SJSA1 (cell line): Measurements from ENCODE around the gene BCOR. TPM values are rescaled to one million over a fixed set of nuclear protein-coding genes. Genes with fewer than 3 reads are reported as not detected.

ENCODE experiments used
- DNase-seq, 2 experiments: peaks; one replicate each; pipeline ENCODE4 v3.0.0-alpha.2; 2015 to 2020; ENCODE audit warnings: low spot score in 2 of 2, low read depth in 1 of 2
- H3K27ac ChIP-seq: fragments of 250-450 bp; sonication (Bioruptor Pico); 2 replicates; pipeline ENCODE4 v1.5.1; 2020; ENCODE audit warnings: mild to moderate bottlenecking, moderate library complexity
- H3K27me3 ChIP-seq: fragments of 250-450 bp; sonication (Bioruptor Pico); replicated peaks from 2 replicates; pipeline ENCODE4 v1.5.1; 2020; ENCODE audit warnings: mild to moderate bottlenecking, moderate library complexity
- H3K36me3 ChIP-seq: fragments of 250-450 bp; sonication (Bioruptor Pico); 2 replicates; pipeline ENCODE4 v1.5.1; 2020; ENCODE audit warnings: mild to moderate bottlenecking
- H3K4me1 ChIP-seq: fragments of 250-450 bp; sonication (Bioruptor Pico); replicated peaks from 2 replicates; pipeline ENCODE4 v1.6.1; 2021; ENCODE audit warnings: mild to moderate bottlenecking
- H3K4me3 ChIP-seq: fragments of 250-450 bp; sonication (Bioruptor Pico); 2 replicates; pipeline ENCODE4 v1.5.1; 2020; ENCODE audit warnings: mild to moderate bottlenecking
- H3K9me3 ChIP-seq: fragments of 250-450 bp; sonication (Bioruptor Pico); replicated peaks from 2 replicates; pipeline ENCODE4 v1.5.1; 2020; ENCODE audit warnings: mild to moderate bottlenecking
- total RNA-seq: library from RNA; depleted of rRNA; stranded (reverse); fragments of >200 nt; shearing (Covaris generic); gene quantifications from 2 replicates; pipeline ENCODE4 v1.2.3, GENCODE V29; 2014

Gene BCOR
- total RNA-seq, 1 experiment from 2014 or later, result 37.2 TPM

DNA sequence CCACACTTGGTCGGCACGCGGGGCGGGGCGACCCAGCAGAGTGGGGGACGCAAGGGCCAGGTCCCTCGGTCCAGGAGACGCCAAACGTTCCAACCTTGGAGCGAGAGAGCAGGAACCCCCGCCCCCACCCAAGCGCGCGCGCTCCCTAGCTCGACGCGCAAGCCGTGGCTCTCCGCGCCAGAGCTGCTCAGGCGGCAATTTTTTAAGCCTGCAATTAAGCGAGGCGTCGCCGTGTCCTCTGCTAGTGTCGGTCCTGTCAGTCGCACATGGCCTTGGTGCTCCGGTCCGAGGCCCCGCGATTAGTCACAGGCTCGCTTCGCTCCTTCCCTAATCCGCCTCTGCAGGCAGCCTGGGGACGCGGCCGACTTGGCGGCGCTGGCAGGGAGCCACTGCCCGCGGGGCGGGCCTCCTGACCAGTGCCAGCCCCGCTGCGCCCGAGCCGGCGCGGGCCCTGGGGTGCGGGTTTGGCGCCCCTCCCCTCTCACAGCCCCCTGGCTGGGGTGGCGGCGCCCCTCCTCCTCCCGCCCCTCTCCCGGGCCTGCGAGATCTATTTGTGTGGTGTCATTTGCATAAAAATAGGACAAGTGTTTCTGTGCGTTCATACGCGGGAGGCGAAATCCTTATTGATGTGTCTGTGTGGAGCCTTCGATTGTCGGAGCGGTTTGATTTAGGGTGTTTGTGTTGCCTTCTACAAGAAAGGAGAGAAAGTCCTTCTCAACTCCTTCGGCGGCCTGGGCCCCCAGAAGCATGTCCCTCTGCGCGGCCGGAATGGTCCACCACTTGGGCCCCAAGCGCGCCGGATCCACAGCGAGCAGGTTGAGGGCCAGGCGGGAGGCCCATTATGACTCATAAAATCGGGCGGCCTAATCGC, 9.8 kb upstream of the BCOR start:
- H3K27ac ChIP-seq, result no peak overlapping the region
- no peak overlapping the region for H3K4me3 ChIP-seq
- no peak for DNase-seq

GRCh38 chrX:40106676-40107290, 9.0 kb upstream of the BCOR start:
- peaks cover 40% of the 10 kb centered on the region for H3K4me1 ChIP-seq
- 0 out of 2 replicates have a peak overlapping the region, but pooled peaks have one; percentile 32 for H3K27ac ChIP-seq
- no peaks in the 10 kb centered on the region for H3K27me3 ChIP-seq
- H3K9me3 ChIP-seq, result no peaks in the 10 kb centered on the region
- peak in 1 of 2 experiments; percentile 31 for DNase-seq
- no peaks in the 10 kb centered on the region for H3K36me3 ChIP-seq
- peak overlapping the region; percentile 53 for H3K4me3 ChIP-seq

More for the DNA sequence above, 9.8 kb upstream of the BCOR start:
- Histone ChIP-seq H3K4me1 (peaks cover 40% of the 10 kb centered on the region), H3K36me3 (no peaks in the 10 kb centered on the region), H3K9me3 (no peaks in the 10 kb centered on the region), H3K27me3 (no peaks in the 10 kb centered on the region)

GRCh38 chrX:40105835-40106675, 8.3 kb upstream of the BCOR start:
- peak overlapping the region; percentile 72 for H3K27ac ChIP-seq
- no peaks in the 10 kb centered on the region for H3K36me3 ChIP-seq
- H3K4me1 ChIP-seq, result peaks cover 39% of the 10 kb centered on the region
- peak in 1 of 2 experiments; percentile 61 for DNase-seq
- peak overlapping the region; percentile 53 for H3K4me3 ChIP-seq
- no peaks in the 10 kb centered on the region for H3K9me3 ChIP-seq
- H3K27me3 ChIP-seq, result no peaks in the 10 kb centered on the region

DNA sequence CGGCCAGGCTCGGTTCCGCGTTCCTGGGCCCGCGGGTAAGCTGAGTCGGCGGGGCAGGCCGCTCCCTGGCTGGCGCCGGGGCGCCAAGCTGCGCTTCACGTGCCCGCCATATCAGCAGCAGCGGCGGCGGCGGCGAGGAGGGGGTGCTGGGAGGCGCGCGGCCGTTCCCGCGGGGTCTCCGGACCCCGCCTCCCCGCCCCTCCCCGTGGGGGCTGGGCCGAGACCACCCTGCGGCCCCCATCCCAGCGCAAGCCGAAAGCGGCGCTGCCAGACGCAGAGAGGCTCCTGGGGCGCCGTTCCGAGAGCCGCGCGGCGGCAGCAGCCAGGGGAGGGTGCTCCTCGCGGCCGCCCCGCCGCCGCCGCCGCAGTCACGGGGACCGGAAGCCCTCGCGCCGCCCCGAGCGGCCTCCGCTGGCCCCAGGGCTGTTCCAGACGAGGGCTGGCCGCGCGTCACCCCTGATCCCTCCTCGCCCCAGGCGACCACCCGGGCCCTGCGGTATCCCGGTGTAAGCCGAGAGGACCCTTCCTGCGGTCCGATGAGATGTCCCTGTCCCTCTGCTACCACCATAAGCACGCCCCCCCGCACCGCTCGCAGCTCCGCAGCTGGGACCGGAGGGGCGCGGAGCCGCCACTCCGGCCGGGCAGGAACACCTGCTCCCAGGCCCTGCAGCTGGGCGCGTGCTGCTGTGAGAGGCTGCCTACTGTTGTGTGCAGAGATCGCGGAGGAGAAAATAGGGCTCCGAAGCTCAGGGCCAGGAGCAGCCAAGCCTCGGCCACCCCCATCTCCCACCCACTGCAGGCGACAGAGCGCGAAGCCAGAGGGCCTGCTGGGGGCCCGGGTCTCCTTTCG, 7.5 kb upstream of the BCOR start:
- H3K4me3 ChIP-seq, result peak overlapping the region; percentile 53
- H3K36me3 ChIP-seq, result no peaks in the 10 kb centered on the region
- no peaks in the 10 kb centered on the region for H3K9me3 ChIP-seq
- H3K27ac ChIP-seq, result peak overlapping the region; percentile 72
- H3K27me3 ChIP-seq, result no peaks in the 10 kb centered on the region
- peak in 1 of 2 experiments; percentile 59 for DNase-seq
- peaks cover 42% of the 10 kb centered on the region for H3K4me1 ChIP-seq

GRCh38 chrX:40104630-40104984, 6.8 kb upstream of the BCOR start:
- DNase-seq, result peak; percentile 60 to 73

DNA sequence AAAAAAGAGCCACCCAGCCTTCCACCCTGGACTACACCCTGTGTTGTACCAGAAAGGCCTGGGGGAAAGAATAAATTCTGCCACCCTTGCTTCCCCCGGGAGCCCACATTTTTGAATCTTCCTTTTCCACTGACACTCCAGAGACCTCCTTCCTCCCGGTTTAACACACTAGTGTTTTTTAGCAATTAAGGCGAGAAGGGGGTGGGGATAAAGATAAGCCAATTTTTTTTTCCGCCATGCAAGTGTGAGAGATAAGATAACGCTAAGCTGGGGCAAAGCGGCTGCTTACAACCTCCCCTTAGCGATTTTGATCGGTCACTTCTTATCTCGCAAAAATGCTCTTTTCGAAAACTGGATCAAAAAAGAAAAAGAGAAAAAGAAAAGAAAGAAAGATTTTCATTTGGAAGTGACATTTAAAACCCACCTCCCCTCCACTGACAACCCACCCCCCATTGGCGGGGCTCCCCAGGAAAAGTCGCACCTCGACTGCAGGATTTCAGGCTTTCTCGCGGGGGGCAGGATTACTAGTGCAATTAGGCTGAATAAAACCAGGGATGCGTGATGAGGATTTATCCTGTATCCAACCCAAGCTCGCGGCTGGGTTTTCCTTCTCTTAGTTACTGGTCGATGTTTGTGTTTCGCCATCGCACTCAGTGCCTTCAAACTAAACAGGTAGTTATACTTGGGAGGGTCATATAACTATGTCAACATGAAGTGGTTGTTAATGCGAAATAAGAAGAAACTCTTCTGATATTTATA, 6.0 kb upstream of the BCOR start:
- H3K4me3 ChIP-seq, result no peak overlapping the region
- H3K36me3 ChIP-seq, result no peaks in the 10 kb centered on the region
- DNase-seq, result no peak
- H3K9me3 ChIP-seq, result no peaks in the 10 kb centered on the region
- no peak overlapping the region for H3K27ac ChIP-seq
- no peaks in the 10 kb centered on the region for H3K27me3 ChIP-seq
- H3K4me1 ChIP-seq, result peaks cover 47% of the 10 kb centered on the region

More at GRCh38 chrX:40104630-40104984, 6.8 kb upstream of the BCOR start:
- H3K4me1 ChIP-seq, result peaks cover 44% of the 10 kb centered on the region
- no peaks in the 10 kb centered on the region for H3K9me3 ChIP-seq
- no peaks in the 10 kb centered on the region for H3K36me3 ChIP-seq
- H3K27ac ChIP-seq, result peak overlapping the region; percentile 72
- no peaks in the 10 kb centered on the region for H3K27me3 ChIP-seq
- H3K4me3 ChIP-seq, result peak overlapping the region; percentile 53

DNA sequence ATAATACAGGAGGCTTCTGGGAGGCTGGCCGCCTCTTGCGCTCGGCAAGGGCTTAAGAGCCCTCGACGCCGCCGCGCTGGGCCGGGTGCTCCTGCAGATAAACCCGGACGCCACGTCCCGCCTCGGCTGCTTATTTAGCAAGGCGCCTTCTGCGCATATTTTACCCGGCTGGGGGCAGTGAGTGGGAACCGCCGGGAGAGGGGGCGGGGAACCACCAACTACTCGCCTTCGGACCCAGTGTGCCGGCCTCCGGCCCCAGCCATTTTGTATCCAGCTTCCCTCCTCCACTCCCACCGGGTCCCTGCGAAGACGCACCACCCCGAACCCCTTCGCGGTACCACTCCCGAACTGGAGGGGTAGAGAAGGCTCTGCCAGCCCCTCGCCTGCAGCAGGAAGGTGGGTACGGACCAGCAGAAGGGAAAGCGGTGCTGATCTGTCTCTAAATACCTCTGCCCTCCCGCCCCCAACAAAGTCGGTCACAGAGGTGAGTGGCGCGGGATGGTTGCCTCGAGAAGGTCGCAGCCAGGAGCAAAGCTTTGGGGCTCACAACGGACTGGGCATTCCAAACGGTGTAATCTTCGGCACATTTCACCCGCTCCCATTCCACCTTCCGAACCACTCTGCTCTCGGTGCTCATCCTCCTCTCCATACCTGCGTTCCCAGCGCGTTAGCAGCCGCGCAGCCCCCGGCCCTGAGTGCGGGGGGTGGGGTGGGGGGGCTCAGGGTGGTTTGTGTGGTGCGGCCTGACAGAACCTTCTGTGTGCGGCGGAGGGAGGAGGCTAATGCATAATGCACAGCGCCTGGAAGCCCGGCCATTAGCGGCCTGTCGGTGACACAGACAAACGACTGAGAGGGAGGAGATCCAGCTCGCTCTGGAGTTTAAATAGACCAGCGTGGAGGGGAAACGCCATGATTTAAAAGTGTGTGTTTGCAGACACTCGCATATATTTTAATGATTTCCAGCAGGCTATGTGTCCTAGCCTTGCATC, 4.9 kb upstream of the BCOR start:
- peaks cover 41% of the 10 kb centered on the region for H3K4me1 ChIP-seq
- DNase-seq, result no peak
- H3K4me3 ChIP-seq, result no peak overlapping the region
- H3K36me3 ChIP-seq, result 0 out of 2 replicates have a peak, but pooled peaks cover under 1% of the 10 kb centered on the region
- no peaks in the 10 kb centered on the region for H3K9me3 ChIP-seq
- H3K27me3 ChIP-seq, result no peaks in the 10 kb centered on the region
- no peak overlapping the region for H3K27ac ChIP-seq

GRCh38 chrX:40101430-40101802, 3.7 kb upstream of the BCOR start:
- no peak for DNase-seq
- no peak overlapping the region for H3K4me3 ChIP-seq
- peaks cover 32% of the 10 kb centered on the region for H3K4me1 ChIP-seq

GRCh38 chrX:40100537-40101429, 3.0 kb upstream of the BCOR start:
- 0 out of 2 replicates have a peak, but pooled peaks cover 2% of the 10 kb centered on the region for H3K36me3 ChIP-seq
- H3K27me3 ChIP-seq, result no peaks in the 10 kb centered on the region
- peak in 1 of 2 experiments; percentile 10 for DNase-seq
- peaks cover 31% of the 10 kb centered on the region for H3K4me1 ChIP-seq
- H3K27ac ChIP-seq, result no peak overlapping the region
- no peaks in the 10 kb centered on the region for H3K9me3 ChIP-seq
- H3K4me3 ChIP-seq, result no peak overlapping the region

More at GRCh38 chrX:40101430-40101802, 3.7 kb upstream of the BCOR start:
- no peaks in the 10 kb centered on the region for H3K27me3 ChIP-seq
- H3K9me3 ChIP-seq, result no peaks in the 10 kb centered on the region
- H3K36me3 ChIP-seq, result 0 out of 2 replicates have a peak, but pooled peaks cover 2% of the 10 kb centered on the region
- H3K27ac ChIP-seq, result no peak overlapping the region

- 0 out of 2 replicates have a peak, but pooled peaks cover 2% of the 10 kb centered on the region for H3K36me3 ChIP-seq
- H3K27ac ChIP-seq, result no peak overlapping the region
- H3K4me1 ChIP-seq, result peaks cover 24% of the 10 kb centered on the region
- DNase-seq, result peak in 1 of 2 experiments; percentile 35
- H3K4me3 ChIP-seq, result no peak overlapping the region
- no peaks in the 10 kb centered on the region for H3K9me3 ChIP-seq
- H3K27me3 ChIP-seq, result no peaks in the 10 kb centered on the region
Measured at GRCh38 chrX:40100141-40100536, 2.4 kb upstream of the BCOR start.
